ENCODE data around the gene MCTP1. TPM values are rescaled to one million over a fixed set of nuclear protein-coding genes. Genes with fewer than 3 reads are reported as not detected.

Gene MCTP1
- total and polyA plus RNA-seq, 9 of the 15 experiments (the other 6 are each of a cell fraction or from before 2014, with no cell fraction given), result 0.04 to 0.93 (median 0.06) TPM; not detected in 4

DNA sequence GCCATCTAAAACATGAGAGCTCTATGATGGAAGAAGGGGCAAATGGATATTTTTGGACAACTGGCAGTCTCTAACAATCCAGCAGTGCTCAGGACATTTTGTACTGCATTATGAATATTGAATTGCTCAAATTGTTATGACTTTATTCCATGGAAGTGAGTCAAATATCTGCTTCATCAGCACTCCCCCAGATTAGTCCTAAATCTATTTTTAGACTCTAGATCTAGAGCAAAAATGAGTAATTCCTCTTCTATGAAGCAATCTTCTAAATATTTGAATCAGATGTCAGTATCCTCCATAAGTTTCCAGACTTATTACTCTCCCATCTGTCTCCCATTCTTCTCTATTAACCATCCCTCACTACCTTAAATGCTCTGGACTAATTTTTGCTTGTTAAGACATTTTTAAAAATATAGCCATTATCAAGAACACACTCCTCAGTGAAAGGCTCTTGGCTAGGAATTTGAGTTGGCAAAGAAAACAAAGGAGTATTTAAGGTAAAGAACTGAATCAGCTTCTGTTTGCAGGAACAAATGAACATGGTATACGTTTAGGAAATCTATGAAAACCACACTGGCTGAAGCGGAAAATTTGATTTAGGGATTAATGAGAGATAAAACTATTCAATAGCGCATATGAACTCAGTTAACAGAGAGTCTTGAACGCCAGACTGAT lies 300.9 kb downstream of the MCTP1 start:
- ATAC-seq, result no peak
- TF ChIP-seq TGIF2 (CRISPR knock-in tag; IDR thresholded peaks at IDR 0.05), result no peak
- no peak for TF ChIP-seq FOS (IDR thresholded peaks at IDR 0.05; ENCODE audit: extremely low read depth, insufficient read length)
- no peak for TF ChIP-seq ZFP1 (CRISPR knock-in tag; IDR thresholded peaks at IDR 0.05)
- no peak for TF ChIP-seq ZNF347 (CRISPR knock-in tag; IDR thresholded peaks at IDR 0.05; ENCODE audit: low read depth)
- no peak for TF ChIP-seq RNF2 (IDR thresholded peaks at IDR 0.05)
- no peak for TF ChIP-seq TRIM28 (IDR thresholded peaks at IDR 0.05)
- TF ChIP-seq, protein P1, sequence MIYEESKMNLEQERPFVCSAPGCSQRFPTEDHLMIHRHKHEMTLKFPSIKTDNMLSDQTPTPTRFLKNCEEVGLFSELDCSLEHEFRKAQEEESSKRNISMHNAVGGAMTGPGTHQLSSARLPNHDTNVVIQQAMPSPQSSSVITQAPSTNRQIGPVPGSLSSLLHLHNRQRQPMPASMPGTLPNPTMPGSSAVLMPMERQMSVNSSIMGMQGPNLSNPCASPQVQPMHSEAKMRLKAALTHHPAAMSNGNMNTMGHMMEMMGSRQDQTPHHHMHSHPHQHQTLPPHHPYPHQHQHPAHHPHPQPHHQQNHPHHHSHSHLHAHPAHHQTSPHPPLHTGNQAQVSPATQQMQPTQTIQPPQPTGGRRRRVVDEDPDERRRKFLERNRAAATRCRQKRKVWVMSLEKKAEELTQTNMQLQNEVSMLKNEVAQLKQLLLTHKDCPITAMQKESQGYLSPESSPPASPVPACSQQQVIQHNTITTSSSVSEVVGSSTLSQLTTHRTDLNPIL (CRISPR knock-in tag; IDR thresholded peaks at IDR 0.05), result no peak
- TF ChIP-seq, protein P2, sequence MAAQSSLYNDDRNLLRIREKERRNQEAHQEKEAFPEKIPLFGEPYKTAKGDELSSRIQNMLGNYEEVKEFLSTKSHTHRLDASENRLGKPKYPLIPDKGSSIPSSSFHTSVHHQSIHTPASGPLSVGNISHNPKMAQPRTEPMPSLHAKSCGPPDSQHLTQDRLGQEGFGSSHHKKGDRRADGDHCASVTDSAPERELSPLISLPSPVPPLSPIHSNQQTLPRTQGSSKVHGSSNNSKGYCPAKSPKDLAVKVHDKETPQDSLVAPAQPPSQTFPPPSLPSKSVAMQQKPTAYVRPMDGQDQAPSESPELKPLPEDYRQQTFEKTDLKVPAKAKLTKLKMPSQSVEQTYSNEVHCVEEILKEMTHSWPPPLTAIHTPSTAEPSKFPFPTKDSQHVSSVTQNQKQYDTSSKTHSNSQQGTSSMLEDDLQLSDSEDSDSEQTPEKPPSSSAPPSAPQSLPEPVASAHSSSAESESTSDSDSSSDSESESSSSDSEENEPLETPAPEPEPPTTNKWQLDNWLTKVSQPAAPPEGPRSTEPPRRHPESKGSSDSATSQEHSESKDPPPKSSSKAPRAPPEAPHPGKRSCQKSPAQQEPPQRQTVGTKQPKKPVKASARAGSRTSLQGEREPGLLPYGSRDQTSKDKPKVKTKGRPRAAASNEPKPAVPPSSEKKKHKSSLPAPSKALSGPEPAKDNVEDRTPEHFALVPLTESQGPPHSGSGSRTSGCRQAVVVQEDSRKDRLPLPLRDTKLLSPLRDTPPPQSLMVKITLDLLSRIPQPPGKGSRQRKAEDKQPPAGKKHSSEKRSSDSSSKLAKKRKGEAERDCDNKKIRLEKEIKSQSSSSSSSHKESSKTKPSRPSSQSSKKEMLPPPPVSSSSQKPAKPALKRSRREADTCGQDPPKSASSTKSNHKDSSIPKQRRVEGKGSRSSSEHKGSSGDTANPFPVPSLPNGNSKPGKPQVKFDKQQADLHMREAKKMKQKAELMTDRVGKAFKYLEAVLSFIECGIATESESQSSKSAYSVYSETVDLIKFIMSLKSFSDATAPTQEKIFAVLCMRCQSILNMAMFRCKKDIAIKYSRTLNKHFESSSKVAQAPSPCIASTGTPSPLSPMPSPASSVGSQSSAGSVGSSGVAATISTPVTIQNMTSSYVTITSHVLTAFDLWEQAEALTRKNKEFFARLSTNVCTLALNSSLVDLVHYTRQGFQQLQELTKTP (IDR thresholded peaks at IDR 0.05; ENCODE audit: low read depth in 1 of 2, partially characterized antibody in 2 of 2), result no peak
- TF ChIP-seq, protein P3, sequence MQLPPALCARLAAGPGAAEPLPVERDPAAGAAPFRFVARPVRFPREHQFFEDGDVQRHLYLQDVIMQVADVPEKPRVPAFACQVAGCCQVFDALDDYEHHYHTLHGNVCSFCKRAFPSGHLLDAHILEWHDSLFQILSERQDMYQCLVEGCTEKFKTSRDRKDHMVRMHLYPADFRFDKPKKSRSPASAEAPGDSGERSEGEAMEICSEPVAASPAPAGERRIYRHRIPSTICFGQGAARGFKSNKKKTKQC (CRISPR knock-in tag; IDR thresholded peaks at IDR 0.05), result no peak
- TF ChIP-seq, protein P4, sequence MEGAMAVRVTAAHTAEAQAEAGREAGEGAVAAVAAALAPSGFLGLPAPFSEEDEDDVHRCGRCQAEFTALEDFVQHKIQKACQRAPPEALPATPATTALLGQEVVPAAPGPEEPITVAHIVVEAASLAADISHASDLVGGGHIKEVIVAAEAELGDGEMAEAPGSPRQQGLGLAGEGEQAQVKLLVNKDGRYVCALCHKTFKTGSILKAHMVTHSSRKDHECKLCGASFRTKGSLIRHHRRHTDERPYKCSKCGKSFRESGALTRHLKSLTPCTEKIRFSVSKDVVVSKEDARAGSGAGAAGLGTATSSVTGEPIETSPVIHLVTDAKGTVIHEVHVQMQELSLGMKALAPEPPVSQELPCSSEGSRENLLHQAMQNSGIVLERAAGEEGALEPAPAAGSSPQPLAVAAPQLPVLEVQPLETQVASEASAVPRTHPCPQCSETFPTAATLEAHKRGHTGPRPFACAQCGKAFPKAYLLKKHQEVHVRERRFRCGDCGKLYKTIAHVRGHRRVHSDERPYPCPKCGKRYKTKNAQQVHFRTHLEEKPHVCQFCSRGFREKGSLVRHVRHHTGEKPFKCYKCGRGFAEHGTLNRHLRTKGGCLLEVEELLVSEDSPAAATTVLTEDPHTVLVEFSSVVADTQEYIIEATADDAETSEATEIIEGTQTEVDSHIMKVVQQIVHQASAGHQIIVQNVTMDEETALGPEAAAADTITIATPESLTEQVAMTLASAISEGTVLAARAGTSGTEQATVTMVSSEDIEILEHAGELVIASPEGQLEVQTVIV (CRISPR knock-in tag; IDR thresholded peaks at IDR 0.05; ENCODE audit: borderline replicate concordance), result no peak
- no peak for TF ChIP-seq ATF7 (IDR thresholded peaks at IDR 0.05)
- no peak for TF ChIP-seq SLC30A9 (CRISPR knock-in tag; IDR thresholded peaks at IDR 0.05)

More for the DNA sequence above, 300.9 kb downstream of the MCTP1 start:
- no TSS peak for BruUV-seq (replicated peaks)
- Histone ChIP-seq H3K4me2 (ENCODE audit: insufficient read depth, low read length) (no peak overlapping the region), H3K36me3 (ENCODE audit: control insufficient read depth, insufficient read depth, low read length) (no peaks in the 10 kb centered on the region), H2AFZ (ENCODE audit: low read depth, low read length) (no peak overlapping the region), H3K4me3 (no peak overlapping the region), H3K27me3 (ENCODE audit: control insufficient read depth in 2 of 2, insufficient read depth in 2 of 2, low read length in 2 of 2) (no peaks in the 10 kb centered on the region), H4K20me1 (replicated peaks; ENCODE audit: control insufficient read depth, insufficient read depth, low read length) (no peaks in the 10 kb centered on the region), H3K27ac (ENCODE audit: extremely low read depth, low read depth, low read length) (no peak overlapping the region), H3K79me2 (ENCODE audit: control insufficient read depth, insufficient read depth, low read length) (no peaks in the 10 kb centered on the region), H3K9me3 (replicated peaks; ENCODE audit: control insufficient read depth, insufficient read depth, low read depth, low read length) (no peaks in the 10 kb centered on the region), H3K9me1 (ENCODE audit: control insufficient read depth, insufficient read depth, low read length) (no peaks in the 10 kb centered on the region), H3K4me1 (replicated peaks in 1 of 2; ENCODE audit: control insufficient read depth in 2 of 2, insufficient read depth in 2 of 2, low read length in 2 of 2) (no peaks in the 10 kb centered on the region), H3K9ac (ENCODE audit: insufficient read depth in 1 of 2, low read depth in 2 of 2, low read length in 2 of 2) (no peak overlapping the region)
- FAIRE-seq (no peak), DNase-seq (ENCODE audit: extremely low read depth in 1 of 4, low spot score in 3 of 4) (no peak)
- ChIA-PET CTCF (ENCODE audit: low intra/inter-chr PET ratio) (no interaction called here), POLR2A (interaction anchor here (0.6 to 0.7 kb wide), 2 partner anchors 16 to 1447 kb away, joined by 3 read pairs; no protein-coding TSS in a partner anchor)
- 0% methylated on average over 4 of the region's 4 CpGs for WGBS (ENCODE audit: insufficient coverage, low coverage, missing lambda C conversion rate)
- intact Hi-C loops (cut with micrococcal nuclease) (no loop called here), in situ Hi-C loops (cut with MboI) (no loop called here)
